K562 (cell line): Measurements from ENCODE around the gene KLK3. TPM values are rescaled to one million over a fixed set of nuclear protein-coding genes. Genes with fewer than 3 reads are reported as not detected.

ENCODE experiments used
- ATAC-seq: fragments of 200-7000 bp; cut with Tn5 transposase; 3 replicates; pipeline ENCODE4 v1.9.1; 2020; ENCODE audit warnings: moderate library complexity
- BruUV-seq: library from RNA; stranded (reverse); fragments of 400-500 nt; replicated peaks from 2 replicates; lab custom pipeline; 2021; lab: Mats Ljungman, UMichigan
- CTCF ChIA-PET: fragments of 300-600 bp; formaldehyde crosslinking; extraction: SDS; loops from one replicate; lab custom pipeline; 2021; ENCODE audit warnings: low intra/inter-chr PET ratio; lab: Yijun Ruan, JAX
- POLR2A ChIA-PET: fragments of 300-600, 350-650 bp; sonication (Branson Sonifier 250); formaldehyde crosslinking; extraction: SDS; loops from one replicate; lab custom pipeline; 2021; ENCODE audit warnings: antibody characterized with exemption, inconsistent platforms; lab: Yijun Ruan, JAX
- DNase-seq, 4 experiments: peaks; one replicate each; pipeline versions ENCODE4 v3.0.0 to v3.0.0-alpha.2; 2011 to 2018; ENCODE audit warnings: low spot score in 3 of 4, mixed read lengths in 3 of 4; ENCODE audit errors: extremely low read depth in 1 of 4
- FAIRE-seq: peaks from 2 replicates; lab custom pipeline; 2011; peaks lifted over from hg19 to GRCh38; lab: Jason Lieb, UNC
- H2AFZ ChIP-seq: 2 replicates; pipeline ENCODE4 v1.6.0; 2011; ENCODE audit warnings: low read depth, low read length, control low read depth, inconsistent platforms
- H3K27ac ChIP-seq: fragments of 200-600 bp; 3 replicates; pipeline ENCODE4 v1.8.0; 2011; ENCODE audit warnings: low read depth, mild to moderate bottlenecking, control low read depth, inconsistent platforms, low read length, moderate library complexity, mixed read lengths; ENCODE audit errors: extremely low read depth
- H3K27me3 ChIP-seq, 2 experiments: fragments of 300-600 bp in 1 of 2; 2 replicates in 1 of 2; 3 replicates in 1 of 2; pipeline versions ENCODE4 v1.6.0 to v1.8.0; 2011; ENCODE audit warnings: inconsistent platforms in 2 of 2, low read length in 2 of 2, mild to moderate bottlenecking in 1 of 2, mixed read lengths in 1 of 2, moderate library complexity in 1 of 2; ENCODE audit not compliant: control insufficient read depth in 2 of 2, insufficient read depth in 2 of 2
- H3K36me3 ChIP-seq: fragments of 300-600 bp; 3 replicates; pipeline ENCODE4 v1.8.0; 2011; ENCODE audit warnings: mild to moderate bottlenecking, low read length, inconsistent platforms; ENCODE audit not compliant: control insufficient read depth, insufficient read depth
- H3K4me1 ChIP-seq, 2 experiments: fragments of 200-600 bp in 1 of 2; replicated peaks in 1 of 2; 2 replicates in 1 of 2; 3 replicates in 1 of 2; pipeline versions ENCODE4 v1.5.1 to v1.8.0; 2011; ENCODE audit warnings: inconsistent platforms in 2 of 2, low read length in 2 of 2, mild to moderate bottlenecking in 1 of 2, mixed read lengths in 1 of 2, moderate library complexity in 1 of 2; ENCODE audit not compliant: control insufficient read depth in 2 of 2, insufficient read depth in 2 of 2
- H3K4me2 ChIP-seq: 2 replicates; pipeline ENCODE4 v1.6.1; 2011; ENCODE audit warnings: low read length, control low read depth, inconsistent platforms, mixed read lengths; ENCODE audit not compliant: insufficient read depth
- H3K4me3 ChIP-seq: fragments of 200-600 bp; sonication (generic), shearing (Covaris generic); 2 replicates; pipeline ENCODE4 v1.5.1; 2016; ENCODE audit warnings: control low read depth, inconsistent platforms
- H3K79me2 ChIP-seq: fragments of 200-600 bp; 3 replicates; pipeline ENCODE4 v1.8.0; 2011; ENCODE audit warnings: low read length, inconsistent platforms; ENCODE audit not compliant: control insufficient read depth, insufficient read depth
- H3K9ac ChIP-seq, 2 experiments: 2 replicates each; pipeline versions ENCODE4 v1.6.0 to v1.6.1; 2011; ENCODE audit warnings: low read depth in 2 of 2, low read length in 2 of 2, control low read depth in 1 of 2, inconsistent platforms in 1 of 2, mild to moderate bottlenecking in 1 of 2, mixed read lengths in 1 of 2; ENCODE audit not compliant: insufficient read depth in 1 of 2
- H3K9me1 ChIP-seq: one replicate; pipeline ENCODE4 v1.6.0; 2011; ENCODE audit warnings: inconsistent platforms, mild to moderate bottlenecking, low read length, moderate library complexity; ENCODE audit not compliant: control insufficient read depth, insufficient read depth
- H3K9me3 ChIP-seq: replicated peaks from 2 replicates; pipeline ENCODE4 v1.5.1; 2011; ENCODE audit warnings: low read depth, low read length, inconsistent platforms; ENCODE audit not compliant: control insufficient read depth, insufficient read depth
- H4K20me1 ChIP-seq: replicated peaks from 2 replicates; pipeline ENCODE4 v1.6.1; 2011; ENCODE audit warnings: low read length, inconsistent platforms, mixed read lengths; ENCODE audit not compliant: control insufficient read depth, insufficient read depth
- CREM ChIP-seq: IDR thresholded peaks from 2 replicates; pipeline ENCODE4 v1.6.1; 2014; ENCODE audit warnings: antibody characterized with exemption, low read depth
- CTCFL ChIP-seq: IDR thresholded peaks from 2 replicates; pipeline ENCODE4 v1.6.1; 2011; ENCODE audit warnings: borderline replicate concordance, low read depth, mild to moderate bottlenecking, moderate library complexity, low read length; ENCODE audit not compliant: insufficient read depth, poor library complexity, severe bottlenecking
- GTF2E2 ChIP-seq: fragments of 200-800 bp; sonication (Bioruptor generic); IDR thresholded peaks from 2 replicates; pipeline ENCODE4 v1.6.1; 2016; ENCODE audit warnings: missing genetic modification characterization, missing compliant biosample characterization
- KDM4B ChIP-seq, 2 experiments: fragments of 450-650 bp in 1 of 2; sonication (generic) in 1 of 2; IDR thresholded peaks; 2 replicates each; pipeline ENCODE4 v1.6.1; 2016 to 2017; ENCODE audit warnings: borderline replicate concordance in 2 of 2, antibody characterized with exemption in 1 of 2, low read depth in 1 of 2, mild to moderate bottlenecking in 1 of 2
- KHSRP ChIP-seq: fragments of 450-650 bp; IDR thresholded peaks from 2 replicates; pipeline ENCODE4 v1.6.1; 2017
- NBN ChIP-seq: fragments of 450-650 bp; IDR thresholded peaks from 2 replicates; pipeline ENCODE4 v1.6.1; 2016; ENCODE audit warnings: low read depth, mild to moderate bottlenecking
- NFIC ChIP-seq: fragments of 450-650 bp; IDR thresholded peaks from 2 replicates; pipeline ENCODE4 v1.6.1; 2017; ENCODE audit warnings: mild to moderate bottlenecking, inconsistent platforms
- PHF8 ChIP-seq: fragments of 200-600 bp; sonication (generic); IDR thresholded peaks from 2 replicates; pipeline ENCODE4 v1.6.1; 2012; ENCODE audit warnings: mixed run types, mild to moderate bottlenecking, inconsistent platforms, low read length, moderate library complexity, borderline replicate concordance
- TAF7 ChIP-seq: fragments of 450-650 bp; IDR thresholded peaks from 2 replicates; pipeline ENCODE4 v1.6.1; 2016; ENCODE audit warnings: missing genetic modification characterization, missing compliant biosample characterization
- WGBS: fragments of 100-300 bp; shearing (Covaris generic); methylation state at CpG from one replicate; pipeline ENCODE4 v1.1.6; 2016; ENCODE audit warnings: low coverage, mixed read lengths; ENCODE audit not compliant: insufficient coverage; ENCODE audit errors: missing lambda C conversion rate; 5-methylcytosine and 5-hydroxymethylcytosine counted together
- in situ Hi-C: fragments of 300-500 bp; cut with MboI; formaldehyde crosslinking; loops from 4 replicates; pipeline ENCODE4 v1.15.0; 2018; ENCODE audit warnings: inconsistent platforms, mixed read lengths
- intact Hi-C: fragments of 100-400 bp; cut with micrococcal nuclease; formaldehyde crosslinking; loops from 2 replicates; pipeline ENCODE4 v1.14.2; 2022
- polyA plus RNA-seq, 8 experiments: library from polyadenylated mRNA; depleted of rRNA in 4 of 8; stranded (reverse) in 5 of 8; unstranded in 3 of 8; fragments of >200 nt; fragmentation: Nextera tagmentation in 2 of 8; fragmentation: Illumina TruSeq in 1 of 8; extraction: Ambion mirVana in 2 of 8; extraction: Trizol in 1 of 8; gene quantifications; 2 replicates each; pipeline versions ENCODE4 v1.2.1 to v1.2.3, GENCODE V29; 2011 to 2014; ENCODE audit warnings: inconsistent platforms in 1 of 8, missing spikeins in 1 of 8
- total RNA-seq, 7 experiments: library from RNA; depleted of rRNA in 6 of 7; stranded (reverse); fragments of >200 nt in 6 of 7; fragmentation: Illumina TruSeq in 2 of 7; extraction: Trizol in 2 of 7; gene quantifications; 2 replicates each; pipeline versions ENCODE4 v1.2.1 to v1.2.3, GENCODE V29; 2011 to 2021; ENCODE audit warnings: low replicate concordance in 1 of 7
- TF ChIP-seq, protein P1 (sequence below): fragments of 250-450 bp; sonication (Bioruptor Pico); IDR thresholded peaks from 2 replicates; pipeline ENCODE4 v1.4.0; 2020

KLK3 gene
- total and polyA plus RNA-seq, 9 of the 15 experiments (the other 6 are each of a cell fraction or from before 2014, with no cell fraction given) = not detected

GRCh38 chr19:50873056-50873455 lies 18.3 kb downstream of the KLK3 start, which contains the start of gene KLK2 (continued):
- TF ChIP-seq PHF8 = no peak
- TF ChIP-seq NBN = no peak
- no peak for TF ChIP-seq NFIC

- in situ Hi-C loops = loop anchor here (5.0 kb wide), 1 partner anchor 82 kb away; the partner anchor contains the start of gene ACP4
- Histone ChIP-seq H3K4me1 (peaks cover 13 to 25% of the 10 kb centered on the region in 2 experiments), H2AFZ (no peak overlapping the region), H3K9me3 (0 out of 2 replicates have a peak, but pooled peaks cover 4% of the 10 kb centered on the region), H3K4me2 (no peak overlapping the region), H4K20me1 (no peaks in the 10 kb centered on the region), H3K36me3 (no peaks in the 10 kb centered on the region), H3K4me3 (no peak overlapping the region), H3K79me2 (no peaks in the 10 kb centered on the region), H3K27me3 (peaks cover 15 to 47% of the 10 kb centered on the region in 2 experiments; a peak in 4 of 5 replicates), H3K27ac (no peak overlapping the region), H3K9ac (no peak overlapping the region), H3K9me1 (no peaks in the 10 kb centered on the region)
- POLR2A ChIA-PET = interaction anchor here (0.5 to 3.4 kb wide), 5 partner anchors 14 to 597 kb away, joined by 3 to 12 read pairs (median 3); no protein-coding TSS in a partner anchor
- DNase-seq = no peak
- TF ChIP-seq TAF7 (tag) (no peak), KDM4B (IDR thresholded peaks at IDR 0.05; ENCODE audit: borderline replicate concordance in 2 of 2, low read depth in 1 of 2) (no peak), NFIC (no peak), CREM (no peak), KHSRP (no peak), CTCFL (no peak), GTF2E2 (no peak)
- TF ChIP-seq, protein P1, sequence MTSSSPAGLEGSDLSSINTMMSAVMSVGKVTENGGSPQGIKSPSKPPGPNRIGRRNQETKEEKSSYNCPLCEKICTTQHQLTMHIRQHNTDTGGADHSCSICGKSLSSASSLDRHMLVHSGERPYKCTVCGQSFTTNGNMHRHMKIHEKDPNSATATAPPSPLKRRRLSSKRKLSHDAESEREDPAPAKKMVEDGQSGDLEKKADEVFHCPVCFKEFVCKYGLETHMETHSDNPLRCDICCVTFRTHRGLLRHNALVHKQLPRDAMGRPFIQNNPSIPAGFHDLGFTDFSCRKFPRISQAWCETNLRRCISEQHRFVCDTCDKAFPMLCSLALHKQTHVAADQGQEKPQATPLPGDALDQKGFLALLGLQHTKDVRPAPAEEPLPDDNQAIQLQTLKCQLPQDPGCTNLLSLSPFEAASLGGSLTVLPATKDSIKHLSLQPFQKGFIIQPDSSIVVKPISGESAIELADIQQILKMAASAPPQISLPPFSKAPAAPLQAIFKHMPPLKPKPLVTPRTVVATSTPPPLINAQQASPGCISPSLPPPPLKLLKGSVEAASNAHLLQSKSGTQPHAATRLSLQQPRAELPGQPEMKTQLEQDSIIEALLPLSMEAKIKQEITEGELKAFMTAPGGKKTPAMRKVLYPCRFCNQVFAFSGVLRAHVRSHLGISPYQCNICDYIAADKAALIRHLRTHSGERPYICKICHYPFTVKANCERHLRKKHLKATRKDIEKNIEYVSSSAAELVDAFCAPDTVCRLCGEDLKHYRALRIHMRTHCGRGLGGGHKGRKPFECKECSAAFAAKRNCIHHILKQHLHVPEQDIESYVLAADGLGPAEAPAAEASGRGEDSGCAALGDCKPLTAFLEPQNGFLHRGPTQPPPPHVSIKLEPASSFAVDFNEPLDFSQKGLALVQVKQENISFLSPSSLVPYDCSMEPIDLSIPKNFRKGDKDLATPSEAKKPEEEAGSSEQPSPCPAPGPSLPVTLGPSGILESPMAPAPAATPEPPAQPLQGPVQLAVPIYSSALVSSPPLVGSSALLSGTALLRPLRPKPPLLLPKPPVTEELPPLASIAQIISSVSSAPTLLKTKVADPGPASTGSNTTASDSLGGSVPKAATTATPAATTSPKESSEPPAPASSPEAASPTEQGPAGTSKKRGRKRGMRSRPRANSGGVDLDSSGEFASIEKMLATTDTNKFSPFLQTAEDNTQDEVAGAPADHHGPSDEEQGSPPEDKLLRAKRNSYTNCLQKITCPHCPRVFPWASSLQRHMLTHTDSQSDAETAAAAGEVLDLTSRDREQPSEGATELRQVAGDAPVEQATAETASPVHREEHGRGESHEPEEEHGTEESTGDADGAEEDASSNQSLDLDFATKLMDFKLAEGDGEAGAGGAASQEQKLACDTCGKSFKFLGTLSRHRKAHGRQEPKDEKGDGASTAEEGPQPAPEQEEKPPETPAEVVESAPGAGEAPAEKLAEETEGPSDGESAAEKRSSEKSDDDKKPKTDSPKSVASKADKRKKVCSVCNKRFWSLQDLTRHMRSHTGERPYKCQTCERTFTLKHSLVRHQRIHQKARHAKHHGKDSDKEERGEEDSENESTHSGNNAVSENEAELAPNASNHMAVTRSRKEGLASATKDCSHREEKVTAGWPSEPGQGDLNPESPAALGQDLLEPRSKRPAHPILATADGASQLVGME = no peak
- 3% methylated on average over 5 of the region's 5 CpGs for whole genome bisulfite sequencing
- no peak for FAIRE-seq
- ATAC-seq = no peak
- no TSS peak for BruUV-seq
- CTCF ChIA-PET = interaction anchor here (0.5 kb wide), 1 partner anchor 37 kb away, joined by 3 read pairs; the partner anchor contains the start of gene KLK4
- intact Hi-C loops = loop anchor here (5.0 kb wide), 1 partner anchor 48 kb away; no protein-coding TSS in a partner anchor
Observed at GRCh38 chr19:50874211-50874610, 19.5 kb downstream of the KLK3 start.
